HepG2 (cell line): ENCODE results near the gene GPC3. TPM values are rescaled to one million over a fixed set of nuclear protein-coding genes. Genes with fewer than 3 reads are reported as not detected.

Experiments
- ATAC-seq: fragments of 200-7000 bp; cut with Tn5 transposase; 3 replicates; pipeline ENCODE4 v1.9.1; 2020; ENCODE audit warnings: mild to moderate bottlenecking, moderate library complexity
- BruUV-seq: library from RNA; stranded (reverse); fragments of 400-500 nt; replicated peaks from 2 replicates; lab custom pipeline; 2021; lab: Mats Ljungman, UMichigan
- CTCF ChIA-PET: fragments of 300-600 bp; formaldehyde crosslinking; extraction: SDS; loops from one replicate; lab custom pipeline; 2021; ENCODE audit warnings: low total read pairs, inconsistent platforms, low intra/inter-chr PET ratio; lab: Yijun Ruan, JAX
- POLR2A ChIA-PET: fragments of 350-600 bp; sonication (Branson Sonifier 250); formaldehyde crosslinking; loops from one replicate; lab custom pipeline; 2020; ENCODE audit warnings: antibody characterized with exemption, inconsistent platforms; lab: Yijun Ruan, JAX
- DNase-seq: peaks from one replicate; pipeline ENCODE4 v3.0.0-alpha.2; 2015; ENCODE audit warnings: low spot score
- FAIRE-seq: peaks from 3 replicates; lab custom pipeline; 2011; peaks lifted over from hg19 to GRCh38; lab: Jason Lieb, UNC
- H2AFZ ChIP-seq: one replicate; pipeline ENCODE4 v1.6.1; 2011; ENCODE audit warnings: low read length, inconsistent platforms
- H3K27ac ChIP-seq: fragments of 300-600 bp; 3 replicates; pipeline ENCODE4 v1.8.0; 2011; ENCODE audit warnings: mixed run types, mild to moderate bottlenecking, mixed read lengths, low read length, inconsistent platforms; ENCODE audit not compliant: insufficient read depth; ENCODE audit errors: extremely low read length
- H3K27me3 ChIP-seq, 2 experiments: fragments of 200-600 bp in 1 of 2; 2 replicates in 1 of 2; 3 replicates in 1 of 2; pipeline versions ENCODE4 v1.6.0 to v1.8.0; 2011; ENCODE audit warnings: low read length in 2 of 2, mild to moderate bottlenecking in 2 of 2, moderate library complexity in 2 of 2, inconsistent platforms in 1 of 2; ENCODE audit not compliant: insufficient read depth in 2 of 2, control insufficient read depth in 1 of 2
- H3K36me3 ChIP-seq, 2 experiments: fragments of 200-600 bp in 1 of 2; replicated peaks in 1 of 2; 2 replicates in 1 of 2; 3 replicates in 1 of 2; pipeline versions ENCODE4 v1.5.1 to v1.8.0; 2011; ENCODE audit warnings: low read length in 2 of 2, inconsistent platforms in 1 of 2; ENCODE audit not compliant: insufficient read depth in 2 of 2, control insufficient read depth in 1 of 2
- H3K4me1 ChIP-seq: 2 replicates; pipeline ENCODE4 v1.5.1; 2012; ENCODE audit warnings: low read length, inconsistent platforms; ENCODE audit not compliant: insufficient read depth
- H3K4me2 ChIP-seq: 2 replicates; pipeline ENCODE4 v1.6.0; 2011; ENCODE audit warnings: low read depth, low read length, inconsistent platforms
- H3K4me3 ChIP-seq, 3 experiments: fragments of 200-600 bp in 1 of 3; sonication (generic), shearing (Covaris generic) in 1 of 3; replicated peaks in 1 of 3; 2 replicates each; pipeline ENCODE4 v1.5.1; 2011 to 2016; ENCODE audit warnings: low read length in 3 of 3, inconsistent platforms in 2 of 3, low read depth in 2 of 3, mild to moderate bottlenecking in 2 of 3, control low read depth in 1 of 3, mixed read lengths in 1 of 3; ENCODE audit not compliant: insufficient read depth in 1 of 3
- H3K79me2 ChIP-seq: one replicate; pipeline ENCODE4 v1.6.1; 2011; ENCODE audit warnings: low read length, inconsistent platforms; ENCODE audit not compliant: insufficient read depth
- H3K9ac ChIP-seq: 2 replicates; pipeline ENCODE4 v1.6.0; 2011; ENCODE audit warnings: mild to moderate bottlenecking, low read depth, low read length, inconsistent platforms; ENCODE audit not compliant: insufficient read depth
- H3K9me3 ChIP-seq: 2 replicates; pipeline ENCODE4 v1.5.1; 2012; ENCODE audit warnings: mild to moderate bottlenecking, low read length
- H4K20me1 ChIP-seq: 2 replicates; pipeline ENCODE4 v1.6.0; 2011; ENCODE audit warnings: inconsistent platforms, mild to moderate bottlenecking, low read length, moderate library complexity; ENCODE audit not compliant: insufficient read depth
- JDP2 ChIP-seq: sonication (generic); formaldehyde crosslinking; IDR thresholded peaks from 2 replicates; pipeline ENCODE4 v1.8.1; 2022; ENCODE audit warnings: missing genetic modification reagents, borderline replicate concordance
- MAFK ChIP-seq, 2 experiments: IDR thresholded peaks in 1 of 2; conservative IDR thresholded peaks in 1 of 2; 2 replicates each; pipeline ENCODE4 v1.6.1; 2011; ENCODE audit warnings: improper control_type of control experiment in 2 of 2, low read length in 2 of 2
- POGZ ChIP-seq: sonication (generic); formaldehyde crosslinking; IDR thresholded peaks from 2 replicates; pipeline ENCODE4 v1.4.0; 2020; ENCODE audit warnings: mild to moderate bottlenecking, missing genetic modification reagents
- POLR2A ChIP-seq, 2 experiments: IDR thresholded peaks; 2 replicates each; pipeline ENCODE4 v1.6.1; 2011; ENCODE audit warnings: low read depth in 2 of 2, low read length in 2 of 2, mild to moderate bottlenecking in 1 of 2, moderate library complexity in 1 of 2; ENCODE audit not compliant: insufficient read depth in 1 of 2
- RBM22 ChIP-seq: fragments of 200-400 bp; formaldehyde crosslinking; optimal IDR thresholded peaks from 2 replicates; pipeline ENCODE3; 2017; ENCODE audit warnings: mild to moderate bottlenecking, low read length, moderate library complexity
- SP140L ChIP-seq: sonication (generic); formaldehyde crosslinking; IDR thresholded peaks from 2 replicates; pipeline ENCODE4 v1.4.0; 2020; ENCODE audit warnings: missing genetic modification reagents, borderline replicate concordance
- ZNF329 ChIP-seq: sonication (generic); formaldehyde crosslinking; IDR thresholded peaks from 2 replicates; pipeline ENCODE4 v1.9.0; 2021; ENCODE audit warnings: low read depth, mild to moderate bottlenecking, missing genetic modification reagents
- ZNF430 ChIP-seq: sonication (generic); formaldehyde crosslinking; IDR thresholded peaks from 2 replicates; pipeline ENCODE4 v1.9.0; 2021; ENCODE audit warnings: mild to moderate bottlenecking, missing genetic modification reagents
- WGBS: methylation state at CpG from one replicate; pipeline ENCODE4 v1.1.6; 2017; ENCODE audit warnings: low lambda C conversion rate; 5-methylcytosine and 5-hydroxymethylcytosine counted together
- in situ Hi-C: cut with HindIII; loops from 2 replicates; pipeline ENCODE4 v1.10.0; 2017; ENCODE audit warnings: low pct_unique_long_range_greater_than_20kb; ENCODE audit not compliant: extremely low pct_ligation_motif_present
- intact Hi-C: fragments of 100-400 bp; cut with micrococcal nuclease; formaldehyde crosslinking; loops from one replicate; pipeline ENCODE4 v1.10.0; 2022; ENCODE audit not compliant: unreplicated experiment
- polyA plus RNA-seq, 8 experiments: library from polyadenylated mRNA; depleted of rRNA in 3 of 8; stranded (reverse) in 7 of 8; unstranded in 1 of 8; fragments of >200 nt; fragmentation: Illumina TruSeq in 4 of 8; extraction: Trizol in 4 of 8; gene quantifications; 2 replicates each; pipeline versions ENCODE4 v1.2.1 to v1.2.3, GENCODE V29; 2011 to 2016; ENCODE audit warnings: low read depth in 4 of 8, missing spikeins in 1 of 8, mixed read lengths in 1 of 8; ENCODE audit not compliant: insufficient read depth in 1 of 8
- total RNA-seq, 5 experiments: library from RNA; depleted of rRNA; stranded (reverse); fragments of >200 nt; fragmentation: Illumina TruSeq; extraction: Trizol; gene quantifications; 2 replicates each; pipeline ENCODE4 v1.2.3, GENCODE V29; 2016; ENCODE audit warnings: low read depth in 1 of 5
- TF ChIP-seq, protein P1 (sequence below): sonication (generic); formaldehyde crosslinking; IDR thresholded peaks from 2 replicates; pipeline ENCODE4 v1.4.0; 2020; ENCODE audit warnings: missing genetic modification reagents

GPC3 gene
- total and polyA plus RNA-seq, 2 of the 13 experiments (the other 11 are each of a cell fraction or from before 2014, with no cell fraction given): 1,799 to 3,263 TPM

- ChIA-PET POLR2A (no interaction called here), CTCF (no interaction called here)
- Histone ChIP-seq H3K27me3 (no peaks in the 10 kb centered on the region), H3K36me3 (peaks cover 5 to 50% of the 10 kb centered on the region in 2 experiments), H3K27ac (no peak overlapping the region), H3K4me1 (peaks cover 44% of the 10 kb centered on the region), H3K4me3 (no peak overlapping the region), H4K20me1 (peaks cover 54% of the 10 kb centered on the region), H3K9ac (no peak overlapping the region), H3K4me2 (no peak overlapping the region), H2AFZ (no peak overlapping the region), H3K9me3 (no peaks in the 10 kb centered on the region), H3K79me2 (peaks cover 2% of the 10 kb centered on the region)
- BruUV-seq: no TSS peak
- ATAC-seq (no peak; the same call in none of the 3 replicates), DNase-seq (no peak), FAIRE-seq (no peak)
- intact Hi-C loops (no loop called here), in situ Hi-C loops (no loop called here)
- 93% methylated on average over 3 of the region's 3 CpGs for WGBS
- TF ChIP-seq RBM22 (peak; percentile 99), POGZ (CRISPR knock-in tag) (no peak), SP140L (CRISPR knock-in tag) (no peak)
Observed at GRCh38 chrX:133685822-133686221, 299.6 kb downstream of the GPC3 start.

- Histone ChIP-seq H3K4me3 (no peak overlapping the region), H3K4me1 (peaks cover 83% of the 10 kb centered on the region), H2AFZ (no peak overlapping the region), H3K27ac (no peak overlapping the region), H3K27me3 (no peaks in the 10 kb centered on the region), H3K9ac (no peak overlapping the region), H3K79me2 (peaks cover 4% of the 10 kb centered on the region), H3K36me3 (peaks cover 5 to 34% of the 10 kb centered on the region in 2 experiments), H3K9me3 (no peaks in the 10 kb centered on the region), H3K4me2 (no peak overlapping the region), H4K20me1 (peaks cover 65% of the 10 kb centered on the region)
- 92% methylated on average over 3 of the region's 6 CpGs for WGBS
- POLR2A ChIA-PET: no interaction called here
- CTCF ChIA-PET: no interaction called here
- FAIRE-seq: no peak
- intact Hi-C loops (no loop called here), in situ Hi-C loops (no loop called here)
- DNase-seq: no peak
- BruUV-seq: no TSS peak
- no peak for ATAC-seq
- TF ChIP-seq ZNF430 (CRISPR knock-in tag) (no peak), ZNF329 (CRISPR knock-in tag) (no peak), RBM22 (peak; percentile 10), POLR2A (IDR thresholded peaks at IDR 0.05; ENCODE audit: insufficient read depth in 1 of 2, low read depth in 2 of 2, low read length in 2 of 2) (peak in 1 of 2 experiments; percentile 22; a peak in 1 of 4 replicates), JDP2 (CRISPR knock-in tag) (no peak), MAFK (conservative IDR thresholded peaks at IDR 0.05 in 1 of 2, IDR thresholded peaks at IDR 0.05 in 1 of 2; ENCODE audit: low read length in 2 of 2) (peak; percentile 51 to 56)
- TF ChIP-seq, protein P1, sequence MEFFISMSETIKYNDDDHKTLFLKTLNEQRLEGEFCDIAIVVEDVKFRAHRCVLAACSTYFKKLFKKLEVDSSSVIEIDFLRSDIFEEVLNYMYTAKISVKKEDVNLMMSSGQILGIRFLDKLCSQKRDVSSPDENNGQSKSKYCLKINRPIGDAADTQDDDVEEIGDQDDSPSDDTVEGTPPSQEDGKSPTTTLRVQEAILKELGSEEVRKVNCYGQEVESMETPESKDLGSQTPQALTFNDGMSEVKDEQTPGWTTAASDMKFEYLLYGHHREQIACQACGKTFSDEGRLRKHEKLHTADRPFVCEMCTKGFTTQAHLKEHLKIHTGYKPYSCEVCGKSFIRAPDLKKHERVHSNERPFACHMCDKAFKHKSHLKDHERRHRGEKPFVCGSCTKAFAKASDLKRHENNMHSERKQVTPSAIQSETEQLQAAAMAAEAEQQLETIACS: no peak
Observed at GRCh38 chrX:133681897-133682296, 303.5 kb downstream of the GPC3 start.
